Middle frontal gyrus (tissue), 1 donor: ENCODE results near the gene PELI2.

Source experiments
- DNase-seq: peaks from one replicate; pipeline ENCODE4 v3.0.0-alpha.2; 2015; ENCODE audit warnings: low spot score; ENCODE audit errors: extremely low spot score

The PELI2 gene

DNA sequence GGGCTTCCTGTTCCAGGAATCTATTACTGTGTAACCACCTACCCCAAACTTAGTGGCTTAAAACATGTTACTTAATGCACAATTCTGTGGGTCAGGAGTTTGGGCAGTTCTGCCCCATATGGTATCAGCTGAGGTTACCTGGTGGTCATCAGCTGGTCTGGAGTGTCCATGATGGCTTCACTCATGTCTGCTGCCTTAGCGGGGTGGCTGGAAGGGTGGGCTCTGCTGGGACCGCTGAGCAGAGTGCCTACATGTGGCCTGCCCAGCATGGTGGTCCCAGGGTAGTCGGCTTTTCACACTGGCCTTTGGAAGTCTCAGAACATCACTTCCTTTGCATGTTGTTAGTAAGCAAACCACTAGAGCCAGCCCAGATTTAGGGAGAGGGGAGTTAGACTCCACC lies 53.9 kb downstream of the PELI2 start:
- no peak for DNase-seq

- DNase-seq = no peak
These were observed 54.4 kb downstream of the PELI2 start for GRCh38 chr14:56172571-56172971.

GRCh38 chr14:56173365-56173922 lies 55.2 kb downstream of the PELI2 start:
- no peak for DNase-seq

- DNase-seq = no peak
These were observed 57.6 kb downstream of the PELI2 start for GRCh38 chr14:56175773-56176172.

DNA sequence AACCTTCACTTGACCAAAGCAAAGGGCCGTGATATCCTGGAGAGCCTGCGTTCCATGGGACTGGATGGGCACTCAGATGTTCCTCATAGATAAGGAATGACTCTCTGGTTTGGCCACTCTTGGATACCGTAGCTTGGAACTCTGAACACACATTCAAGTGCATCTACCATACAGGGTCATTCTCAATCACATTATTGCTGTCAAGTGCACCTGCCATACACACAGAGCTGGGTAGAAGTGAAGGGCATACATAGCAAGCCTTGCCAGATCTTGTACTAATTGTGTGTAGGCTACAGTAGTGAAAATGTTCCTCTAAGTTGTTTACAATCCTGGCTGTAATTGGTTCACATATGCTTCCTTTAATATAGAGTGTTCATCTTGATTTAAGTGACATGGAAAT lies 58.3 kb downstream of the PELI2 start:
- no peak for DNase-seq

DNA sequence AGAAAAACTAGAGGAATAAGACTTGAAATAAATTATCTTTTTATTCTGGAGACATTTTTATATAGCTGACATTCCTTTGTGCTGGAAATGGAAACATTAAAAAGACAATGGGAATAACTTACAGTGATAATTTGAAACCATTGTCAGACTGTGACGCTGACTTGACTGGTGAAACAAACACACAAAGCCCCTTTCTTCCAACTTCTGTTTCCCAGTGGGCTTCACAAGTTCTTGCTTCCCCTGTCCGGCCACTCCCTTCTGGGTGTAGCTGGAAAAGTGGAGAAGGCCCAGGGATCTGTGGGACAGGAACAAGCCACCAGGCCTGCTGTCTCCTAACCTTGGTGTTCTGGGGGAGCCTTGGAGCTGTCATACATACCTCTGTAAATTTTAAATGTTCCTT lies 58.8 kb downstream of the PELI2 start:
- no peak for DNase-seq

GRCh38 chr14:56180754-56181542 lies 62.7 kb downstream of the PELI2 start:
- DNase-seq = no peak

- no peak for DNase-seq
These were observed 63.5 kb downstream of the PELI2 start for GRCh38 chr14:56181681-56182085.

- DNase-seq = no peak
These were observed 64.2 kb downstream of the PELI2 start for GRCh38 chr14:56182410-56182809.

GRCh38 chr14:56183631-56184157 lies 65.5 kb downstream of the PELI2 start:
- DNase-seq = no peak

DNA sequence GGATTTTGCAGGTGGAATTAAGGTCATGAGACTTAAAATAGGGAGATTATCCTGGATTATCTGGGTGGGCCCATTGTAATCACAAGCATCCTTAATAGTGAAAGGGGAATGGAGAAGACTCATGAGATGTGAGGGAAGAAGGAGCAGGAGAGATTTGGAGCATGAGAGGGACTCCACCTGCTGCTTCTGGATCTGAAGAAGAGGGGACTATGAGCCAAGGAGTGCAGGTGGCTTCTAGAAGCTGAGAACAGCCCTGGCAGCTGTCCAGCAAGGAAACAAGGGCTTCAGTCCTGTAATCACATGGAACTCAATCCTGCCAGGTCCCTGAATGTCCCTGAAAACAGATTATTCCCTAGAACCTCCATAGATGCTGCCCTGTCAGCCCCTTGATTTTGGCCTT lies 67.8 kb downstream of the PELI2 start:
- no peak for DNase-seq

DNA sequence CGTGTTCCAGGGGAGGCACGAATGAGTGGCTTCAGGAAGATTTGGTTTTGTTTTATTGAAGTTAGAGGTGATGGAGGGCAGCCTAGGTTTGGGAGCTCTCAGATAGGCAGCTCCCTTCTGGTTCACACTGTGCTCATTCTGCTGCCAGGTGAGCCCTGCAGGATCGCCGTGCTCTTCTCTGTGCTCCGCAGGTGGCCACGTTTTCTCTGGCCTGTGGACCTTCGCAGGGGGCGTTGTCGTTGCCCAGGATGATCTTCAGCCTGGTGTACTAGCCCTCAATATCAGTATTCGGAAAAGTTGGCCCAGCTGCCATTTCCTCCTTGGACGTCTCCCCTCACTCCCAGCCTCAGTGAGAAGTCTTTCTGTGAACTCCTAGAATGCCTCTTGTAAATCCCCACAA lies 69.5 kb downstream of the PELI2 start:
- no peak for DNase-seq

DNA sequence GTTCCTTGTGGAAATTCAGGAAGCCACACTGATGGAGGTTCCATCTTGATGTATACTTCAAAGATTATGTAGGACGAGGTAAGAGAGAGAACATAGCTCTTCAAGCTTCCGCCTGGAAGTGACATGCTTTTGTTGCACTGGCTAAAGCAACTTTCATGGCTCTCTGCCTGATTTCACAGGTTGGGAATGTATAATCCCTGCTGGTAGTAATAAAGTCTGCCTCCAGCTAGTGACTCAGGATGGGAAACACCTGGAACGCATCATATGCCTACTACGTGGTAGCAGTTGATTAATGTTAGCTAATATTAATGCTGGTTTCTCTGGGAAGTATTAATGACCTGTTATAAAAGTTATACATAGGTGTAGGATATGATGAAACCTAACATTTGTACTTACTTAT lies 71.1 kb downstream of the PELI2 start:
- DNase-seq = no peak

DNA sequence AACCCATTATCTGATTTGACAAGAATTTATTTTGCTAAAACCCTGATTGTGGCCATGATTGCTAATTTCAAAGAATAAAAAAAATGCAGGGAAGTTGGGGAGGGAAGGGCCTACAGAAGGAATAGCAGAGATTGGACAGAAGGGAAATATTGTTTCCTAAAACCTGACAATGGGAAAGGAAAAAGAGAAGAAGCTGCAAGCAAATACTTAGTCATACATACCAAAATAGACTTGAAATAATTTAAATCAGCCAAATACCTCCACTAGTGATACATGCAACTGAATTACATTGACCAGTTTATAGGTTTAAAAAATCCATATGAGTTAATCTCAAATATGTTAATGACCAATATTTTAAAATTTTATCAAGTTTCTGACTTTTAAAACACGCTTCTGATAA lies 75.1 kb downstream of the PELI2 start:
- no peak for DNase-seq

- no peak for DNase-seq
These were observed 75.8 kb downstream of the PELI2 start for GRCh38 chr14:56194042-56194441.

GRCh38 chr14:56195223-56195622 lies 77.0 kb downstream of the PELI2 start:
- DNase-seq = no peak

- DNase-seq = no peak
These were observed 77.5 kb downstream of the PELI2 start for GRCh38 chr14:56195704-56196103.

DNA sequence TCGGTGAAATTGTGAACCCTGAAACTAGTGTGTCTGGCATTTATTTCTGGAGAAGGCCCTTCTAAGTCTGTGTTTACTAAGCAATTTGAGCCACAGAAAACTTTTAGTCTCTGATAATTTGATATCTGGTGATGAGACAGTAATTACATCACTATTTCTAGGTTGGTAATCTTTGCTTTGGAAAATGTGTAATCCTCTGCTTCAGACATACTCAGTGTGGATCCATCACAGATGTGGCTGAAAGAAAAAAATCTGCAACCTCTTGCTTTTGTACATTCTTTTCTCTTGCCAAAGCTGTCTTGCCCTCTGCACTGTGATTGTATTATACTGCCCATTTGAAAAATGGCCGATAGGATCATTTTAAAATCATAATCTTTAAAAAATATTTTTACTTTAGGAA lies 78.1 kb downstream of the PELI2 start:
- no peak for DNase-seq

DNA sequence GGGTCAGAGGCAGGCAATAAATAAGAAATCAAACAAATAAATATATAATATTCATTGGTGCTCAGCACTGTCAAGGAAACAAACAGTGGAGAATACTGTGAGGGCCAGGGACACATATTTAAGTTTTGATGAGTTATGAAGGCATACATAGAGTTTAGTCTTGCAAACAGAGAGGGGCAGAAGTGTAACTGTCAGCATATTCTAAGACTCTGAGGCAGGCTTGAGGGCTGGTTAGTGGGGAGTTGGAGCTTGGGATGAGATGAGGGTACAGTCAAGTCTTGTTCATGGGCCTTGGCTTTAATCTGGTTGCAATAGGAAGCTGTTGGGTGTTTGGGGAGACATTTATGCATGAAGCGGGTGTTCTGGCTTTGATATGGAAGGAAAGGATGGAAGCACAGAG lies 78.9 kb downstream of the PELI2 start:
- no peak for DNase-seq

DNA sequence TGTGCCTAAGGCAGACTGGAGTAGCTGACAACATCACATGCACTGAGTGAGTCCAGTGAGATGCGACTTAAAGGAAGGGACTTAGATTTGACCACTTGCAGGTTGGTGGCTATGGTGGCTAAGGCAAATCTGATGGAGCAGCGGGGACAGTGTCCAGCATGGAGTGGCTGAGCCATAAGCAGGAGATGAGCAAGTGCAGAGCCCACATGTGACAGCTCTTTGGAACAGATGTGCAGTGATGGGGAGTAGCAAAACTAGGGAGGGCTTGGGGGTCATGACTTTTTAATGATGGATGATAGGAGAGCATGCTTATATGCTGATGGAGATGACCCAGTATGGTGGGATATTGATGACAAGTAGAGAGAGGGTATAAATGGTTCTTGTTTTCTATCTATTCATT lies 80.2 kb downstream of the PELI2 start:
- DNase-seq = no peak

DNA sequence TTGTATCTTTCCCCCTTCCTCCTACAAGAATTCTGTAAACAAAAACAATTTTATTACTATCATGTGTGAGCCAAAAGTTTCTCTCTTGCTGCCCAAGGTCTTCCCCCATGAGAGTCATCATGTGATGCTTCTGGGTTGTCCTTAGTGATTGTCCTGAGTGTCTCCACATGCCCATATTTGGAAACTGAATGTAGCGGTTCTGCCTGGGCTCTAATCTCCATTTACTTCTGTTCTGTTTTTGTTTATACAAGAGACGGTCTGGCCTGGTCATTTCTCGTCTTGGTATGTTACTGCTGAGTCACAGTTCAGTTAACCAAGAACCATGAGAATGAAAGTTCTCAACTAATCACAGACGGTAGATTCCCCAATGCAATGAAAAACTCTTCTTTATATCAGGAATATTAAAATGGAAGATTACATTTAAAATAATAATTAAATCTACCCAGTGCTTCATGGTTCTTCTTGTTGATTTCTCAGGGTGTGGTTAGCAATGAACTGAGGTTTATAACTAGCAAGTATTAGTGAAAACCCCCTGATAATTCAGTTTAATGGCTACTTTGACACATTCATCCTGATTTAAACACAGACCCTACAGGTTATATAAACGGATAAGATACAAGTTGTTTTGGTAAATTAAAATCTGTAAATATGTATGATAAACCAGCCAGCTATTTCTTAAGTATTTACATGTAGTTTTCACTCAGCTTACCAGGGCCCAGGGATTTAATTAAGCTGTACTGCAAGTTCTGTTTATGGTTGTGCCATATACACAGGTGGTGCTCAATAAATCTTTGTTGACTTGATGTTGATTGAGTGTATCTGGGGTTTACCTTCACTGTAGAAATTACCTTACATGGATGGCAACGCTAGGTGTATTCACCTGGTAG lies 81.1 kb downstream of the PELI2 start:
- no peak for DNase-seq

DNA sequence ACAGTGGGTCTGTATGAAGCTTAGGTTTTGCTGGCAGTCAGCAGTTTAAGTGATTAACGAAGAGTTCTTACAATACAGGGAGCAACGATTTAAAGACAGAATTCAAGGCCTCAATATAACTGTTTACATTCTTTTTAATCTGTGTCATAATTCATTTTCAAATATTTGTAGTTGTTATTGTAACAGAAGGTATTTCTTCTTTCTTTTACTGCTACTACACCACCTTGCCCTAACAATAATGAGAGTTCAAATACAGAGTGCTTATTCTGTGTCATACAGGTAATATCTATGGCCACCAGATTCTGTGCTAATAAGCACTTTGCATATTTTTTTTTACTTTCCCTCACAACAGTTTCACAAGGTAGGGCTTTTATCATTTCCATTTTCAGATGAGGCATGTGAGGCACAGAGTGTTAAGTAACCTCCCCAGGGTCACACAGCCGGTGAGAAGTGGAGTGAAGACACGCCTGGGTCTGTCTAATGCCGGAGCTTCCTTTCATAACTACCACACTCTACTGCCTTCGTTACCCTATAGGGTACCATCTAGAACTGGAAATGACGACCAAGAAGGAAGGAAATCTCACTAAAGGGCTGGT lies 81.9 kb downstream of the PELI2 start:
- no peak for DNase-seq
